IMR-90 (cell line): ENCODE results near the gene SV2B. TPM values are rescaled to one million over a fixed set of nuclear protein-coding genes. Genes with fewer than 3 reads are reported as not detected.

Experiments used
- ATAC-seq: fragments of 200-7000 bp; cut with Tn5 transposase; 2 replicates; pipeline ENCODE4 v1.9.1; 2020; ENCODE audit warnings: low read depth, mild to moderate bottlenecking, moderate library complexity
- BruUV-seq: library from RNA; stranded (reverse); fragments of 400-500 nt; replicated peaks from 2 replicates; lab custom pipeline; 2021; lab: Mats Ljungman, UMichigan
- CTCF ChIA-PET: fragments of 300-600 bp; formaldehyde crosslinking; extraction: SDS; loops from one replicate; lab custom pipeline; 2021; ENCODE audit warnings: antibody characterized with exemption; lab: Yijun Ruan, JAX
- POLR2A ChIA-PET: fragments of 300-600 bp; sonication (Branson Sonifier 250); formaldehyde crosslinking; loops from one replicate; lab custom pipeline; 2022; ENCODE audit warnings: antibody characterized with exemption; ENCODE audit not compliant: unreplicated experiment; lab: Charles Lee
- DNase-seq: peaks from one replicate; pipeline ENCODE4 v3.0.0; 2013
- H2AFZ ChIP-seq: replicated peaks from 2 replicates; pipeline ENCODE3; 2013; ENCODE audit warnings: low read length, mild to moderate bottlenecking; ENCODE audit not compliant: poor library complexity
- H2AK5ac ChIP-seq: 2 replicates; pipeline ENCODE4 v1.6.1; 2013; ENCODE audit warnings: low read depth, low read length, inconsistent platforms
- H2AK9ac ChIP-seq: replicated peaks from 2 replicates; pipeline ENCODE3; 2013; ENCODE audit warnings: mild to moderate bottlenecking, low read depth, low read length, moderate library complexity; ENCODE audit not compliant: poor library complexity
- H2BK120ac ChIP-seq: 2 replicates; pipeline ENCODE4 v1.6.1; 2013; ENCODE audit warnings: low read depth, low read length, inconsistent platforms
- H2BK15ac ChIP-seq: 3 replicates; pipeline ENCODE4 v1.6.1; 2013; ENCODE audit warnings: low read depth, low read length, inconsistent platforms
- H2BK20ac ChIP-seq: 2 replicates; pipeline ENCODE4 v1.6.1; 2013; ENCODE audit warnings: low read depth, mild to moderate bottlenecking, inconsistent platforms, low read length, moderate library complexity
- H2BK5ac ChIP-seq: 2 replicates; pipeline ENCODE4 v1.6.1; 2013; ENCODE audit warnings: mild to moderate bottlenecking, low read depth, low read length, inconsistent platforms; ENCODE audit not compliant: poor library complexity, severe bottlenecking
- H3K14ac ChIP-seq: replicated peaks from 2 replicates; pipeline ENCODE4 v1.6.1; 2013; ENCODE audit warnings: low read depth, low read length, inconsistent platforms
- H3K18ac ChIP-seq: 2 replicates; pipeline ENCODE4 v1.6.1; 2013; ENCODE audit warnings: low read depth, low read length, control low read depth
- H3K23ac ChIP-seq: 2 replicates; pipeline ENCODE4 v1.6.1; 2013; ENCODE audit warnings: low read depth, low read length, inconsistent platforms
- H3K27ac ChIP-seq: 2 replicates; pipeline ENCODE4 v1.5.1; 2013; ENCODE audit warnings: mild to moderate bottlenecking, control low read depth, low read length; ENCODE audit not compliant: insufficient read depth
- H3K27me3 ChIP-seq: 2 replicates; pipeline ENCODE4 v1.6.1; 2013; ENCODE audit warnings: low read length; ENCODE audit not compliant: control insufficient read depth, insufficient read depth
- H3K36me3 ChIP-seq: 2 replicates; pipeline ENCODE4 v1.6.1; 2013; ENCODE audit warnings: low read length, mixed read lengths; ENCODE audit not compliant: control insufficient read depth, insufficient read depth
- H3K4ac ChIP-seq: 2 replicates; pipeline ENCODE4 v1.6.1; 2013; ENCODE audit warnings: low read depth, low read length, inconsistent platforms
- H3K4me1 ChIP-seq: 2 replicates; pipeline ENCODE4 v1.6.1; 2013; ENCODE audit warnings: low read length, mixed read lengths; ENCODE audit not compliant: control insufficient read depth, insufficient read depth
- H3K4me2 ChIP-seq: 2 replicates; pipeline ENCODE4 v1.6.1; 2013; ENCODE audit warnings: low read depth, mild to moderate bottlenecking, control low read depth, low read length, moderate library complexity
- H3K4me3 ChIP-seq: 2 replicates; pipeline ENCODE4 v1.5.1; 2013; ENCODE audit warnings: low read depth, mild to moderate bottlenecking, control low read depth, low read length, moderate library complexity; ENCODE audit not compliant: insufficient read depth
- H3K56ac ChIP-seq: 2 replicates; pipeline ENCODE4 v1.6.1; 2013; ENCODE audit warnings: low read length, inconsistent platforms; ENCODE audit not compliant: insufficient read depth; ENCODE audit errors: extremely low read depth
- H3K79me1 ChIP-seq, 2 experiments: 2 replicates each; pipeline ENCODE4 v1.6.1; 2013; ENCODE audit warnings: low read length in 2 of 2, inconsistent platforms in 1 of 2, low read depth in 1 of 2
- H3K9ac ChIP-seq: 2 replicates; pipeline ENCODE4 v1.6.1; 2013; ENCODE audit warnings: low read depth, low read length, control low read depth
- H3K9me1 ChIP-seq: 2 replicates; pipeline ENCODE4 v1.6.1; 2013; ENCODE audit warnings: low read length, inconsistent platforms; ENCODE audit not compliant: insufficient read depth
- H3K9me3 ChIP-seq: 2 replicates; pipeline ENCODE4 v1.6.1; 2013; ENCODE audit warnings: low read length; ENCODE audit not compliant: control insufficient read depth, insufficient read depth
- H4K20me1 ChIP-seq: 2 replicates; pipeline ENCODE4 v1.6.1; 2013; ENCODE audit warnings: low read length, inconsistent platforms; ENCODE audit not compliant: insufficient read depth
- H4K5ac ChIP-seq: 2 replicates; pipeline ENCODE4 v1.6.1; 2013; ENCODE audit warnings: mild to moderate bottlenecking, low read depth, low read length, control low read depth
- H4K8ac ChIP-seq, 2 experiments: 2 replicates each; pipeline ENCODE4 v1.6.1; 2013; ENCODE audit warnings: low read depth in 2 of 2, low read length in 2 of 2, control low read depth in 1 of 2, inconsistent platforms in 1 of 2
- H4K91ac ChIP-seq: 2 replicates; pipeline ENCODE4 v1.6.1; 2013; ENCODE audit warnings: low read depth, low read length, inconsistent platforms; ENCODE audit not compliant: insufficient read depth
- CEBPB ChIP-seq: IDR thresholded peaks from 2 replicates; pipeline ENCODE4 v1.6.1; 2012; ENCODE audit warnings: low read depth, low read length, improper control_type of control experiment
- CHD1 ChIP-seq: IDR thresholded peaks from 2 replicates; pipeline ENCODE4 v1.6.1; 2012; ENCODE audit warnings: low read depth, low read length, improper control_type of control experiment
- FOS ChIP-seq: fragments of 150-350 bp; IDR thresholded peaks from 2 replicates; pipeline ENCODE4 v1.6.1; 2016; ENCODE audit warnings: low read depth, low read length
- MAFK ChIP-seq: IDR thresholded peaks from 2 replicates; pipeline ENCODE4 v1.6.1; 2012; ENCODE audit warnings: low read depth, low read length, improper control_type of control experiment
- MXI1 ChIP-seq: IDR thresholded peaks from 2 replicates; pipeline ENCODE4 v1.6.1; 2012; ENCODE audit warnings: low read depth, mild to moderate bottlenecking, low read length, moderate library complexity, borderline replicate concordance
- NFE2L2 ChIP-seq: fragments of 150-350 bp; IDR thresholded peaks from 2 replicates; pipeline ENCODE4 v1.6.1; 2016; ENCODE audit warnings: low read depth, mild to moderate bottlenecking, low read length
- RAD21 ChIP-seq: IDR thresholded peaks from 2 replicates; pipeline ENCODE4 v1.6.1; 2012; ENCODE audit warnings: low read length, improper control_type of control experiment
- RCOR1 ChIP-seq: IDR thresholded peaks from 2 replicates; pipeline ENCODE4 v1.6.1; 2012; ENCODE audit warnings: mild to moderate bottlenecking, low read length, improper control_type of control experiment; ENCODE audit not compliant: insufficient replicate concordance
- WGBS, 2 experiments: methylation state at CpG; one replicate each; pipeline versions ENCODE4 v1.1.5 to v1.1.7; 2013; ENCODE audit warnings: missing lambda C conversion rate in 2 of 2; ENCODE audit not compliant: insufficient read length in 1 of 2; ENCODE audit errors: extremely low coverage in 2 of 2; 5-methylcytosine and 5-hydroxymethylcytosine counted together
- dilution Hi-C: fragments of 300-500 bp; cut with HindIII; formaldehyde crosslinking; loops from one replicate; pipeline ENCODE4 v1.14.3; 2018; ENCODE audit warnings: low sequenced_read_pairs; ENCODE audit not compliant: unreplicated experiment
- in situ Hi-C: fragments of 300-500 bp; cut with MboI; formaldehyde crosslinking; loops from 3 replicates; pipeline ENCODE4 v1.14.3; 2019; ENCODE audit warnings: low sequenced_read_pairs, inconsistent platforms, mixed read lengths
- intact Hi-C: fragments of 100-400 bp; cut with micrococcal nuclease; formaldehyde crosslinking; loops from 2 replicates; pipeline ENCODE4 v1.10.0; 2022
- polyA plus RNA-seq, 3 experiments: library from polyadenylated mRNA; depleted of rRNA; stranded (reverse); fragments of >200 nt; gene quantifications; 2 replicates each; pipeline ENCODE4 v1.2.3, GENCODE V29; 2012; ENCODE audit warnings: low replicate concordance in 1 of 3
- total RNA-seq: library from RNA; depleted of rRNA; stranded (reverse); fragments of >200 nt; gene quantifications from 2 replicates; pipeline ENCODE4 v1.2.3, GENCODE V29; 2012
- TF ChIP-seq, protein P1 (sequence below): conservative IDR thresholded peaks from 2 replicates; pipeline ENCODE4 v1.5.1; 2012; ENCODE audit warnings: mild to moderate bottlenecking, low read depth, low read length, improper control_type of control experiment

The SV2B gene
- total and polyA plus RNA-seq, 2 of the 4 experiments (the other 2 are of a cell fraction): not detected

DNA sequence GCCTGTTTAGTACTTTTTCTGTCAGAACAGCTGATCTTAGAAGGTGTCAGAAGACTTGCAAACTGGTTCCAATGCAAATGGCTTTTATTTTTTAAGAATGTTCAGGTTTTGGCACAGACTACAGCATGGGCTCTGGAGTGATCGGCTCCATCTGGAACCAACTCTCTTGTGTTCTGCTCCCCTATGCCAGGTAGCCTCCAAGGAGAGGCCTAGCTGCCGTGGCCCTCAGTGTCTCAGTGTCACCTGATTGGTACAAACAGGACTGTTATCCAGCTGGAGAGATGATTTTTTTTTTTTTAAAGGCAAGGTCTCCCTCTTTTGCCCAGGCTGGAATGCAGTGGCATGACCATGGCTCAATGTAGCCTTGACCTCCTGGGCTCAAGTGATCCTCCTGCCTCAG is 183.1 kb downstream of the SV2B start:
- no peaks in the 10 kb centered on the region for H4K20me1 ChIP-seq
- H3K27ac ChIP-seq: no peak overlapping the region
- H3K4me3 ChIP-seq: no peak overlapping the region
- no peak overlapping the region for H3K9ac ChIP-seq
- no peaks in the 10 kb centered on the region for H3K9me3 ChIP-seq
- no peak overlapping the region for H3K4ac ChIP-seq
- H4K91ac ChIP-seq: no peak overlapping the region
- no peaks in the 10 kb centered on the region for H3K36me3 ChIP-seq
- no peak overlapping the region for H2AFZ ChIP-seq
- dilution Hi-C loops (no loop called here), intact Hi-C loops (no loop called here), in situ Hi-C loops (no loop called here)
- BruUV-seq: no TSS peak
- no peak overlapping the region for H3K18ac ChIP-seq
- no peak overlapping the region for H2BK120ac ChIP-seq
- POLR2A ChIA-PET: interaction anchor here (0.7 kb wide), 1 partner anchor 236 kb away, joined by 5 read pairs; no protein-coding TSS in a partner anchor
- no peaks in the 10 kb centered on the region for H3K79me1 ChIP-seq
- H3K9me1 ChIP-seq: no peaks in the 10 kb centered on the region
- no peak overlapping the region for H2BK5ac ChIP-seq
- no peak overlapping the region for H4K8ac ChIP-seq
- WGBS, 2 experiments: no CpG with 5 or more reads among the region's 2 CpGs
- H3K14ac ChIP-seq: no peak overlapping the region
- H2BK15ac ChIP-seq: no peak overlapping the region
- no peak overlapping the region for H3K23ac ChIP-seq
- no peak overlapping the region for H3K4me2 ChIP-seq
- no peak overlapping the region for H2BK20ac ChIP-seq
- H3K4me1 ChIP-seq: no peaks in the 10 kb centered on the region
- ATAC-seq (no peak), DNase-seq (no peak)
- no peak overlapping the region for H3K56ac ChIP-seq
- no peak overlapping the region for H4K5ac ChIP-seq
- no peaks in the 10 kb centered on the region; the same call in 1 of the 2 replicates for H3K27me3 ChIP-seq
- CTCF ChIA-PET: no interaction called here
- no peak overlapping the region for H2AK9ac ChIP-seq
- TF ChIP-seq FOS (no peak), RAD21 (no peak), CEBPB (no peak), NFE2L2 (no peak), RCOR1 (no peak), MXI1 (no peak), CHD1 (no peak), MAFK (no peak)
- TF ChIP-seq, protein P1, sequence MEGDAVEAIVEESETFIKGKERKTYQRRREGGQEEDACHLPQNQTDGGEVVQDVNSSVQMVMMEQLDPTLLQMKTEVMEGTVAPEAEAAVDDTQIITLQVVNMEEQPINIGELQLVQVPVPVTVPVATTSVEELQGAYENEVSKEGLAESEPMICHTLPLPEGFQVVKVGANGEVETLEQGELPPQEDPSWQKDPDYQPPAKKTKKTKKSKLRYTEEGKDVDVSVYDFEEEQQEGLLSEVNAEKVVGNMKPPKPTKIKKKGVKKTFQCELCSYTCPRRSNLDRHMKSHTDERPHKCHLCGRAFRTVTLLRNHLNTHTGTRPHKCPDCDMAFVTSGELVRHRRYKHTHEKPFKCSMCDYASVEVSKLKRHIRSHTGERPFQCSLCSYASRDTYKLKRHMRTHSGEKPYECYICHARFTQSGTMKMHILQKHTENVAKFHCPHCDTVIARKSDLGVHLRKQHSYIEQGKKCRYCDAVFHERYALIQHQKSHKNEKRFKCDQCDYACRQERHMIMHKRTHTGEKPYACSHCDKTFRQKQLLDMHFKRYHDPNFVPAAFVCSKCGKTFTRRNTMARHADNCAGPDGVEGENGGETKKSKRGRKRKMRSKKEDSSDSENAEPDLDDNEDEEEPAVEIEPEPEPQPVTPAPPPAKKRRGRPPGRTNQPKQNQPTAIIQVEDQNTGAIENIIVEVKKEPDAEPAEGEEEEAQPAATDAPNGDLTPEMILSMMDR: no peak
- no peak overlapping the region for H2AK5ac ChIP-seq
